ENCODE data around the gene PCYOX1L.

Gene PCYOX1L

DNA sequence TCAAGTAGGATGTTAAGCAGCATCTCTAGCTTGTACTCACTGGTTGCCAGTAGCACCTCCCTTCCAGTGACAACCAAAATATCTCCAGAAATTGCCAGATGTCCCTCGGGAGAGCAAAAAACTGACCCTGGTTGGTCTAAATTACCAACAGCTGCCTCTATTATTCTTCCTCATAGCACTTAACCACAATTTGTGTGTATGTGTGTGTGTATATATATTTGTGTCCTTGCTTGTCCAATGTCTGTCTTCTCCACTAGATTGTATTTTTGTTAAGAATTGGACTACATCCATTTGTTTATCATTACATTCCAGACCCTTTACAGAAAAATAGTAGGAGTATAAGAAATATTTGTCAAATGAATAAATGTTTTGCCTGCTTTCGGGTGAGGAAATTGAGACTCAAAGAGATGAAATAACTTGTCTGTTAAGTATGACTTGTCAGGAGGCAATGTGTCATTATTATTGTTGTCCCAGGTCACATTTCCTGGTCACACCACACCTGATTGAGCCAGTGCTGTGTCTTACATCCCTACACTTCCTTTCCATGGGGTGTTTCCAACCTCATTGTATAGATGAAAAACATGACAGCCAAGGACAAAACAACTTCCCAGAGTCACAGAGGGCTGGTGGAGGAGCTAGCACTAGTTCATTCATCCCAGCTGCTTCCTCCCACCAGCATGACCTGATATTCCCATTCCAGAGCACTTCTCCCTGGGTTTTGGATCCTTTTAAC, 24.0 kb upstream of the PCYOX1L start:
- DNase-seq (ENCODE audit: low spot score) = no peak

DNA sequence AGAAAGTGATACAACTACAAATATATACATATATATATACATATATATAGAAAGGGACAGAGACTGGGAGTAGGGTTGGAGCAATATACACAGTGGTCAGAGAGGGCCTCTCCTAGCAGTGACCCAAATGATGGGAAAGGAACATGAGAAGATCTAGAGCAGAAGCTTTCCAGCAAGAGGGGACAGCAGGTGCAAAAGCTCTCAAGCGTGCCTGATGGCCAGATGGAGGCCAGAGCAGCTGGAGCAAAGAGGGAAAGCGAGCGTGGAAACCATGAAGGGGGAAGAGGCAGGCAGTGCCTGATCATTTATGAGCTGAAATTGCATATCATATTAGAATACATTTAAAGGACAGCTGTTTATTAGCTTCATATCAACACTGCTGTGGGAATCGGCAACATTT, 20.1 kb upstream of the PCYOX1L start:
- DNase-seq (ENCODE audit: low spot score) = peak; percentile 57

DNA sequence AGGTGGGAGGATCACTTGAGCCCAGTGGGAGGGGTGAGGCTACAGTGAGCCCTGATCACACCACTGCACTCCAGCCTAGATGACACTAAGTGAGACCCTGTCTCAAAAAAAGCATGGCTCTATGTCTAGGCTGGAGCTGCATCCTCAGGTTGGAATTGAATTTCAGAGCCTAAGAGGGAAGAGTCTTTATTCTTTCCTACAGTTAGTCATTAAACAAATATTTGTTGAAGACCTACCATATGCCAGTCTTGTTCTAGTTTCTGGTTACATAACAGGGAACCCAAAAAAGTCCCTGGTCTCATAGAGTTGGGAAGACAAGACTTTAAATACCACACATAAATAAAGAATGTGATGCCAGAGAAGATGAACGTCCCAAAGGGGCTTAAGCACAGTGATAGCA, 19.5 kb upstream of the PCYOX1L start:
- no peak for DNase-seq (ENCODE audit: low spot score)

DNA sequence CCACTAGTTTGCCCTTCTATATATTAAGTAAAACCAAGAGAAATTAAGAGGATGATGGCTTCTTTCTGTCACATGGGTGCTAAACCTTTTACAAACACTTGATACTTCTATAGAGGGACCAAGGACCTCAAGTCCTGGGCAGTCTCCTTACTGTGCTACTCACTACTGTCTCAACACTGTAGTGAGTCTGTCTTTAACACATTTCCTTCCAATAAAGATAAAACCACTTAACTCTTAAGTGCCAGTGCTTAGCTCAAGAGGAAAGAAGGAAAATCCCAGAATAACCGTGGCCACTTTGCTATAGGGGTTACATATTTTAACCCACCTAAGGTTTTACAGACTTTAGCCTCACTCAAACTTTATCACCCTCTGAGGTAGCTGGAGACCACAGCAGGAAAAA, 16.9 kb upstream of the PCYOX1L start:
- no peak for DNase-seq (ENCODE audit: low spot score)

DNA sequence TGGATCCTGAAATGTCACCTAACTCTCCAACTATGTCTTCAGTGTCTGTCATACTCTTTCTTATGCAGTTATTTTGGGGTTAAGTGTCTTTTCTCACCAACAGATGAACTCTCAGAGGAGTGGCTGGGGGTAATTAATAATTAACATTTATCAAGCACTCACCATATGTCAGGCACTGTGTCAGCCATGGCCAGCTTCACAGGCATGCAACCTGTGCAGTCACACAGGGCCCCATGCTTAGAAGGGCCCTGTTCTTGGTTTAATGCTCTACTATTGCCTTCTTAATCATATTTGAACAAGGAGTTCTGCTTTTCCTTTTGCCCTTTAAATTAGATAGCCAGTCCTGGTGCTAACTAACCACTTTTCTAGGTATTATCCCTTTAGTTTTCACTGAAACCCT, 16.0 kb upstream of the PCYOX1L start:
- no peak for DNase-seq (ENCODE audit: low spot score)

DNA sequence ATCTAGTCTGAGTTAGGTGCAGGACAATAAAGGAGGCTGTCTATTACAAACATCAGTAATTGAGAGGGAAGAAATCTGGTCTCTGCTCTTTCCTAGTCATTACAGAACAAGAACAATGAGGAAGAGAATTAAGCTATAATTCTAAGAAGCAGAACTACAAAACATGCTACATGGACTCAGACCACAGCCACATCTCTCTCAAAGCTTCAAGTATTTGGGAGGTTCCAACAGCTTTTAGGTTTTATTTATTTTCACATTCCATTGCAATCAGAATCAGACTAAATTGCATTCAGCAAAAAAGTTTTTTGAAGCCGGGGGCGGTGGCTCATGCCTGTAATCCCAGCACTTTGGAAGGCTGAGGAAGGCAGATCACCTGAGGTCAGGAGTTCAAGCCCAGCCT, 13.7 kb upstream of the PCYOX1L start:
- no peak for DNase-seq (ENCODE audit: low spot score)

DNA sequence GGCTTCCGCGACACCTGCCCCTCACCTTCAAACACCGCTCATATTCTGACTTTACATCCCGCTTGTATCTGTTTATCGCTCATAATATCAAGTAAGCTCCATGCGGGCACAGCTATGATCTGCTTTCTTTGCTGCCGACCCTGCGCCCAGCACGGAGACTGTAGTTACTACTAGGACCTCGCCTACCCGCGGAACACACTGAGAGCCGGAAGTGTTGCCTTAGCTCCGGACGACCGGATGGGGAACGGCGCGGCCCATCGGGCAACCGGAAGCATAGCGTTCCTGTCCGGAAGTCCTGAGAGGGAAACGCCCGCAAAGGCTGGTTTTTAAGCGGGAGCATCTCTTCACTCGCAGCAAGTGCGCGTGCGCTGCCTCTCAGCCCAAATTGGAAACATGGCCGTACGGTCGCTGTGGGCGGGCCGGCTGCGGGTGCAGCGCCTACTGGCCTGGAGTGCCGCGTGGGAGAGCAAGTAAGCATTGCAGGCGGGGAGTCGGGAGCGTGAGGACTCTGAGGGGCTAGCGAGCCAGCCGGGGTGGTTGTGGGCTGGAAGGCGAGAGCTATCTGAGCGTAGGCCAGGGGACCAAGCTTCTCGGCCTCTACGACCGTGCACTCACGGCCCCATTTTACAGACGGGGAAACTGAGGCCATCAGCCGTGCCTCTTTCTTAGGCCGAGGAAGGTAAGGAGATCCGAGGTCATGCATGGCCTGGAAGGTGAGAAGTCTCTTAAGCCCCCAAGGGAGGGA, 12.5 kb upstream of the PCYOX1L start, which contains the start of gene GRPEL2:
TSS of gene GRPEL2 (plus strand) at position 353 of the 745 bp plus-strand sequence. CDS start at position 394, 41 bp downstream.
- peak; percentile 98 for DNase-seq (ENCODE audit: low spot score)

DNA sequence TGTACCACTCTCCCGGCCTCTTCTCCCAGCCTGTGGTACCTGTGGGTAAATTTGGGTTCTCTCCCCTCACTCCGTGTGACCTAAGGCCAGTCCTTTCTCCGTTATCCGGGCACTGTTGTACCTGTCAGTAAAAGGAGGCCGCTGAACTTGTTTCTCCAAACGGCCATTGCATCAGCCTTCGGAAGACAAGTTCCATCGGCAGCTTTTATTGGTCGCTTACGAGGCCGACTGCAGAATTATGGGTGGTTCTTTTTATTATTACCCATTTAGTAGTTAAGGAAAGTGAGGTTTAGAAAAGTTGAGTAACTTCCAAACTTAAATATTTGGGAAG, 12.0 kb upstream of the PCYOX1L start:
- no peak for DNase-seq (ENCODE audit: low spot score)

DNA sequence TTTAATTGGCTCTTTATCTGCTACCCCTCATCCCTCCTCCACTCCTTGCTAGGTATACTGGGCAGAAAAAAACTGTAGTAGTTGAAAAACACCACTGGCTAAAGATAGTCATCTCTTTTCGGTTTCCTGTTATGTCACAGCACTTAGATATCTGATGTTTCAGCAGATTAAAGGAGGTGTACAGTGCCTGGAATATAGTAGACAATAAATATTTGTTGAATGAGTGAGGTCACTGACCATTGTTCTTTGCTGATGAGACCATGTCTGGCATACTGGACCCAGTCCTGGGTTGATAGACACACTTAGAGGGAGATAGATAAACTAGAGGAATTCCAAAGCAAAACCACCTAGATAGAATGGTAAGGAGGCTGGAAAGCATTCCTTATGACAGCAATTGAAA, 9.3 kb upstream of the PCYOX1L start:
- no peak for DNase-seq (ENCODE audit: low spot score)

DNA sequence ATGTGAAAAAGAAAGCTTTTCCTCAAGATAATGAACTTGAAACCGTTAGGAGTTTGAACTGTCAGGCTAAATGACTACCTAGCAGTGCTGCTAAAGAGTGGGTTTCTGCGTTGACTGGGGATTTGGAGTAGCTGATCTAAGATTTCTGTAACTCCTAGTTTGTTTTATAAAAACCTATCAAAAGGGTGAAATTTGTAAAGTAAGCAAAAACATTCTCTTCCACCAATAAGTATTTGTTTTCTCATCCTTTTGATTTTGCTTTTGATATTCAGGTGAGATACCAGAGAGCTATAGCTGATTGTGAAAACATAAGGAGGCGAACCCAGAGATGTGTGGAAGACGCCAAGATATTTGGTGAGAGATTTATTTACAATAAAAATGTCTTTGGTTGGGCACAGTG, 8.5 kb upstream of the PCYOX1L start:
- DNase-seq (ENCODE audit: low spot score) = no peak

DNA sequence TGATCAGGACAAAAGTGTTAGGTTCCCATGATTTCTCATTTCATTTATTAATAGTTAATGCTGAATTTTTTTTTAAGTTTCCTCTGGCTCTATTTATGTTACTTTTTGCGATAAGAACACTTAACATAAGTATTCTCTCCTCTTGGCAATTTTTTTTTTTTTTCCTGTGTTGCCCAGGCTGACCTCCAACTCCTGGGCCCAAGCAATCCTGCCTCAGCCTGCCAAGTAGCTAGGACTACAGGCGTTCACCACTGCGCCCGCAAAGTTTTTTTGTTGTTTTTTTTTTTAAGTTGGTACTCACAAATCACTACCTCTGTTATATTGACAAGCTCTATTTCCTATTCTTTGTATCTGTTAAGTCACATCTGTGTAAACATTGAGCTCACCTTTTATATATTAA, 5.7 kb upstream of the PCYOX1L start:
- no peak for DNase-seq (ENCODE audit: low spot score)

DNA sequence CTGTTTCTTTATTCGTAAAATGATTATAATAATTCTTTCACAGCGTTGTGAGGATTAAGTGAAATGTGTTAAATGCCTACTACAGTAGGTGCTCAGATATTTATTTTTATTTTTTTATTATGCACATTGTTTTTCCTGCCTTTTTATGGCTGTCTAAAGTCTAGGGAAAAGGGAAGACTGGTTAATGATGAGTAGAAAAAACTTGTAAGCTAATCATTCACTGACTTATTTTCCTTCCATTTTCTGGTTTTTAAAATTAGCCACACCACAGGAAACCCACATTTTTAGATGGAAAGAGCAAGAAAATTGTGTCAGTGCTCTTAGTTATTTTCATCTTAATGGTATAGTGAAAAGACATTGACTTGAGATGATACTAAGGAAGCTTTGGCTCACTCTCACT, 3.9 kb upstream of the PCYOX1L start:
- no peak for DNase-seq (ENCODE audit: low spot score)

DNA sequence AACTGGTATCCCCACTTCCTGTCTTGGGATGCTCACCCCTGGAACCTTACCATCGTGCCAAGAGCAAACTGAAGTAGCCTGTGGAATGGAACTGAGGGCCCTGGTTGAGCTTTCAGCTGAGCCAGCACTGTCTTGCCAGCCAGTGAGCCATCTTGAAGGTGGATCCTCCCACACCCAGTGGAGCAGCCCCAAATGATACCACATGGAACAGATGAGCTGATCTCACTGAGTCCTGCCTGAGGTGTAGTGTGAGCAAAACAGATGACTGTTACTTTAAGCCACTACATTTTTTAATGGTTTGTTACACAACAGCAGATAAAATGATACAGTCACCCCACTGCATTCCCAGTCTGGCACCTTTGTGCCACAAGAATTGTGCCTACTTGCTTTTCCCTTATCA, 2.2 kb upstream of the PCYOX1L start:
- DNase-seq (ENCODE audit: low spot score) = no peak

DNA sequence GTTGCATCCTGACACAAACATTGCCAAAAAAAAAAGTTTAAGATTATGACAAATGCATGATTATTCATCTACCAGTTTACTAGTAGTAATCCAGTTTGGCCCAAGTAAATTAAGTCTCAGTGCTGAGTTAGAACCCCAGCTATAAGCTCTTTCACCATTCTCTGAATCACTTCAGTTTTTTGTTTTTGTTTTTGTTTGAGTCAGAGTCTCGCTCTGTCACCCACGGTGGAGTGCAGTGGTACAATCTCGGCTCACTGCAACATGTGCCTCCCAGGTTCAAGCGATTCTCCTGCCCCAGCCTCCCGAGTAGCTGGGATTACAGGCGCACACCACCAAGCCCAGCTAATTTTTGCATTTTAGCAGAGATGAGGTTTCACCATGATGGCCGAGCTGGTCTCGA, 1.5 kb upstream of the PCYOX1L start:
- no peak for DNase-seq (ENCODE audit: low spot score)

DNA sequence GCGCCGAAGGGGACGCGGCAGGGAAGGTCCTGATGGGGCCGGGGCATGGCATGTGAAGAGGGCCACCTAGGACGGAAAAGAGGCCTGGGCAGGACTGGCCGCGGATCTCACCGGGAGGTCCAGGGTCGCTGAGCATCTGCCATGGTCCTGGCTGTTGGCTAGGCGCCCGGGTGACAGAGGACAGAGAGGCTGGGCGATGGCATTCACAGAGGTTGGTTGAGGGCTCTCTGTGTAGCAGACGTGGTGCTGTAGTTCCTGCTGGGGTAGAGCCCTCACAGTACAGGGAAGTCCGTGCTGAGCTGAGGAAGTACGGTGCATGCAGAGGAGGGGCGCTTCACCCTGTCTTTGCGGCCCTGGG, 427 bp downstream of the PCYOX1L start:
- DNase-seq (ENCODE audit: low spot score) = peak; percentile 31

DNA sequence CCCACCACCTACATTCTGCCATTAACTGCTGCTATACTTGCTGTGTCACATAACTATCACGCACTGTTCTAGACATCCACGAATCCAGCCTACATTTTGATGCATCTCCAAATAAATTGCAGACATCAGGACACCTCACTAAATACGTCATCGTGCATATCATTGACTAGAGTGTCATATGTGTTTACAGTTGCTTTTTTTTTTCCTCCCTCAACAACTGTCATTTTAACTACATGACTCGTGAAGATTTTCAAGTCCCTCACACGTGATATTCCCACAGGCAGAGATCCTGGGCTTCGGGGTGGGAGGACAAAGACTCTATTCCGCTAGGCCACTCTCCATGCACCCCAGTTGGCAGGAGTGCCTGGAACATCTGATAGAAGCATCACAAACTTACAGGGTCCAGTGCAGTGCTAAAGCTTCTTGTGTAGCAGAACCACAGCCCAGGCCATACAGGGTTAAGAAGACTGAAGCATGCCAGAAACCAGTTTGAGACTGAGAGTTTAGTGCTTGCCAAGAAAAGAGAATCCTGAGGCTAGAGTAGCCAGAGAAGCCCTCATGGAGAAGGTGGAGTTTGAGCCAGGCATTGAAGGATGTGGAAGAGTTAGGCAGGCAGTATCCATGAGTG, 1.1 kb downstream of the PCYOX1L start:
- no peak for DNase-seq (ENCODE audit: low spot score)

DNA sequence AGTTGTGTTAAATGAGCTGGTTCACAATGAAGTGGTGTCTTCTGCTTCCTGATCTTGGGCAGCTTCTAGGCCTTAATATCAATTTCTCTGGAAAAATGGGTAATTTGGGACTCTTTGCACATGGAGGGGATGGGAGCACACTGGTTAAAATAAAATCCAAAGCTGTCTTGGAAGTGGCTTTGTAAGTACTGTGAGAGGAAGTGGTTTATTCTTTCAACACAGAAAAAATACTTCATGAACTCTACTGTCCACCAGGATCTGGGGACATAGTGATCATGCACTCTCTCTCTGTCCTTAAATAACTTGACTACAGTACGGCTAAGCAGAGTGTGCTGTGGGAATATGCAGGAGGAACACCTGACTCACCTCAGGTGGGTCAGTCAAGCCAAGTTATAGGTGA, 2.4 kb downstream of the PCYOX1L start:
- DNase-seq (ENCODE audit: low spot score) = no peak

DNA sequence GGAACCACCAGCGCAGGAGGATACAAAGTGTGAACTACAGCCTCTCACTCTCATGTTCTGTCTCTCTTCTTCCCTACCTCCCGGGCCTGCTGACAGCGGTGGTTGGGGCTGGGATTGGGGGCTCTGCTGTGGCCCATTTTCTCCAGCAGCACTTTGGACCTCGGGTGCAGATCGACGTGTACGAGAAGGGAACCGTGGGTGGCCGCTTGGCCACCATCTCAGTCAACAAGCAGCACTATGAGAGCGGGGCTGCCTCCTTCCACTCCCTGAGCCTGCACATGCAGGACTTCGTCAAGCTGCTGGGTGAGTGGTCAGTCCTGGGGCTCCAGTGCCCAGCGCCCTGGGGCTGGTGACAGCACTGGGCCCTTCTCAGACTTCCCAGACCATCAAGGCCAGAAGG, 4.7 kb downstream of the PCYOX1L start:
- no peak for DNase-seq (ENCODE audit: low spot score)

DNA sequence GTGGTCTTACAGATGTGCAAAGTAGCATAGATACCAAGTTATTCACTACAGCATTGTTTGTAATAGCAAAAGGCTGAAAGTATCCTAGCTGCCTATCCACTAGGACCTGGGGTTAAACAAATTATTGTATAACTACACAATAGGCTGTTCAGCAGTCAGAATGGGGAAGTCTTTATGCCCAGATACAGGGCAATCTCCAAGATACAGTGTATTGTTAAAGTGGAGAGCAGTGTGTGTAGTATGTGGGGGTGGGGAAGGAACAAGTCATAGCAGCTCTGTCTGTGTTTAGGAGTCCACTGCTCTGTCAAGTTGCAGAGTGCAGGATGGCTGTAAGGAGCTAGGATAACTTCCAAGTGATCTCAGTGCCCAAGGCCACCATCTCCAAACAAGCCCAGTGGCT, 5.5 kb downstream of the PCYOX1L start:
- DNase-seq (ENCODE audit: low spot score) = no peak

DNA sequence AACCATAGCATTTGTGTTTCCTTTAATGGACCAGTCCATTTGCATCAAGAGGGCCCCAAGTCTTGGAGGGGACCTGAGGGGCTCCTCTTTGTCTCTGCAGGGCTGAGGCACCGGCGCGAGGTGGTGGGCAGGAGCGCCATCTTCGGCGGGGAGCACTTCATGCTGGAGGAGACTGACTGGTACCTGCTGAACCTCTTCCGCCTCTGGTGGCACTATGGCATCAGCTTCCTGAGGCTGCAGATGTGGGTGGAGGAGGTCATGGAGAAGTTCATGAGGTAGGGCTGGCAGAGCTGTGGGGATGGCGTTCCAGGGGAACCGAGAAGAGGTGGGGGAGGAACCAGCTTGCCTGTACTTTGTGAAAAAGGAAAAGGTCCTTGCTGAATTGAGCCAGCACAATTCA, 6.1 kb downstream of the PCYOX1L start:
- DNase-seq (ENCODE audit: low spot score) = no peak

DNA sequence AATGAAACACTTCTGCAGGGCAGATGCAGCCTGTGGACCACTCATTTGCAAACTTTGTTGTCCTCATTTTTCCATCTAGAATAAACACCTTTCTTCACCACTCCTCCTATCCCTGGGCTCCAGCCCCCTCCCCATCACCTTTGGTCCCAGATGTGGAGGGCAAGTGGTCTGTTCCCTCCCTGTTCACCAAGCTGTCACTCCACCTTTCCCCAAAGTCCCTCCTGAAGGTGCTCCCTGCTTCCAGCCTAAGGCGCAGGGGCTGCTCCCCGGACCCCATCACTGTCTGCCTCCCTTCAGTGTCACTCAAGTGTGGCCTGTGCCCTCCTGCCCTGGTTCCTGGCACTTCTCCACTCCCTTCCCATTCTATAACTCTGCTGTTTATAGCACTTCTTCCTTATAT, 6.9 kb downstream of the PCYOX1L start:
- no peak for DNase-seq (ENCODE audit: low spot score)

DNA sequence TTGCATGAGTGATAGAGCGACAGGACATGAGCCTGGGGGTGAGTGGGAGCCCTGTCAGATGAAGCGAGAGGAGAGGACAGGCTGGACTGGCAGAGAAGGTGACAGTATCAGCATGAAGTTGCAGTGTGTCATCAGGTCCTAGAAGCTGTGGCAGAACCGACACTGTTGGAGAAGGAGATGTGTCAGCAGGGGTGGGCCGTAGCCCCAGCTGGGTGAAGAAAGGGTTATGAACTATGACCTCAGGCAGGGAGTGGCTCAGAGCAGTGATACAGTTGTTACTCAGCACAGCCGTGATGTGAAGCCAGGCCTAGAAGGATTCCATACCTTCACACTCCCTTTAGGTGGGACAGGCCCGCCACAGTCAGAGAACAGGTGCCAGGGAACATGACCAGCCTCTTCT, 7.6 kb downstream of the PCYOX1L start:
- DNase-seq (ENCODE audit: low spot score) = no peak

DNA sequence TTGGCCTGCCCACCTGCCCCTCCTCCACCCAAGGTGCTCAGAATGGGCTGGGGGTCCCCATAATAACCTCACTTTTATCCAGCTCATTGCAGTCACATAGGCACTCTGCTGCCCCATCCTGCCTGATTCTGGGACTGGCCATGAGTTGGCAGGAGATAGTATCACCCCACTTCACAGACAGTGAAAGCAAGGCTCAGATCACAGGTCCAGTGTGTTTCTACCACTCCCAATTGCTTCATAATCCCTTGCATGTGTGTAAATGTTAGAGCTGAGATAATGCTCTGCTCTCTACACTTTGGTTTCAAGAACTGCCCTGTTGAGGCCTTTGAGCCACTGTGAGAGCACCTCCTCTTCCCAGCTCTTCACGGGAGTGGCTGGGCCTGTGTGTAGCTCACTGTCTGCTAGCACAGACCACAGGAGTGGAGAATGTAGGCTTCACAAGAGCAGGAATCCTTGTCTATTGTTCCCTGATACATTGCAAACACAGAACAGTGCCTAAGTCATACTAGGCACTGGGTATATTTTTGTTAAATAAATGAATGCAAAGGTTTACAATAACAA, 8.4 kb downstream of the PCYOX1L start:
- no peak for DNase-seq (ENCODE audit: low spot score)

All from SK-N-DZ (cell line).